OCI-M2 (cell line): Measurements from ENCODE around the gene THEMIS.
"Not testable (repeated sequence)": the region's sequence is repeated elsewhere in the genome, so short reads cannot be mapped to it uniquely, and the experiment has no call there.

Experiments
- DNase-seq: peaks from one replicate; lab custom pipeline; 2025; ENCODE audit not compliant: unreplicated experiment; lab: John Stamatoyannopoulos, UW

Gene THEMIS

DNA sequence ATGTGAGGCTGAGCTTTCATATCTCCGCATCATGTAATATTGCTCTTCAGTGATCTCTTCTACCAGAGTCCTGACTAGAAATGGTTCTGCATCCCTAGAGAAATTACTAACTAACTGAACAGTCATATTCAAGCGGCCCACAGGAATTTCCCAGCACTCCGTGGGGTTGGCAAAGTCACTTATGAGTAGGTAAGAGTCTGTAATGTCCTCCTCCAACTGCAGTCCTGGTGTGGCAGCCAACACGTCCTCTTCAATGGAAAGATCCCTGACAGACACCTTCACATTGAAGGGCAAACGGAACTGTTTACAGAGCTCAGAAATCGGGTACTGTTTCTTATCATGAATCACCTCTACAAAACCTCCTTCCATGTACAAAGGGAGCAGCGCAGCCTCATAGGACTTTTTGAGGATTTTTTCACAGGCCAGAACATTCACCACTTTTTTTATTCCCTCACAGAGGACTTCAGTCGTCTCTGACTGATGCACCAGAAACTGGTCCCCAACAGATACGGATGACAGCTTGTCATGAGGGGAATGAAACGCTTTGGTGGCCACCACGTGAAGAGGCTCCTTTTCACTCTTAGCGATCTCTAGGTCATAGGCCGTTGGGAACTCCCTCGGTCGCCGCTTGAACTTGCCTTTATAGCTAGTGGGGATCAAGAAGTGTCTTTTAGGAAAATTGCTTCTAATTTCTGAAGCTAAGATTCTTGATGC is 87.7 kb downstream of the THEMIS start:
- no peak for DNase-seq

DNA sequence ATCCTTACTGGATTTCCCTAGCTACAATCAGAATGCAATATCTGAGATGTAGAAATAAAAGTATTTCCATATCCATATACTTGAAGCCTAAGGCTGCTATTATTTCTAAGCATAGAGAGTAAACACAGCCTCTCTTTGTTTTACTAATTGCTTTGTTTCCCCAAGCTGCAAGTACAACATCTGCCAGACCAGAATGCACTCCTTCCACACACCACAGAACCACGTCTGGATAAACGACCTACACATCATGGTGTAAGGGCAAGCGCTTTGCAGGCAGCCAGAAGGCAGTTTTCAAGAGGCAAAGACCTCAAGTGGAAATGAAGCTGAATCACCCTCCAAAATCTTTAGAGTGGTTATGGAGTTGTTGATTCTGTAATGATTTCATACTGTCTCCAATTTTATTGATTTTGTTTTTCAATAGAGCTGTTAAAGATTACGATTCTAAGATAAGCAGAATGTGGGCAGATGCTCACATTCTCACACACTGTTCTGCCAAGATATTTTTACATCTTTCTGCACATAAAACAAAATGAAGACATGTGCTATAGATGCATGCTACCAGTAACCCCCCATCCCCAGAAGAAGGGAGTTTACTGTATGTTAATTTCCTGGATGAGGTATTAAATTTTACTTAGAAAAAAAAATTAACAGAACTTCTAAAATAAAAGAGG is 88.8 kb downstream of the THEMIS start:
- DNase-seq = no peak

DNA sequence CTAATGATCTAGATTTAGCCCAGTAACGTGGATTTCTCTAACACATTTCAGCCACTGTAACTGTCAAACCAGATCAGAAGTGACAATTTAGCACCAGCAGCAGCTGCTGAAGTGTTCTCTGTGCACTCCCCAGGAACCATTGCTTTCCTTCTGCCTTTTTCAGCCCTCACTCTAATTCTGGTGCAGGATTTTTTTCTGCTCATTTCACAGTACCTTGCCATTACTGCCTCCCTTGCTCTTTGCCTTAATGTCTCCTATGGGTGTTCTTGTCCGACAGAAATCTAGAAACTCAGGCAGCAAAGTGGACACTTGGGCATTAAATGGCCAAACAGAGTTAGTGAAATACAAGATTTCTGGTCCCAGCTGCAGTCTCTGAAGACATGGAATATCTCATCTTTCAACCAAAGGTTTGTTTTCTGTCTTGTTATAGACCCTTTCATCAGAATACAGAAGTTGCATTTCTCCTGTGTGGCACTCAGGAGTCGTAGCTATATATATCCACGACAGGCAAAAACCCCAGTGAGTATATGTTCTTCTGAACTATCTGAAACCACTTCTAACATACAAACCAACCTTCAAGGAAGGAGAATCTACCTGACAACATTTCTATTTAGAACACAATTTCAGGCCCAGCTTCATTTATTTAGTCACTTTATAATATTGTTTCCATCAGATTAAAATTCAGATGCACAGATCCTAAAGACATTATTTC is 92.9 kb downstream of the THEMIS start:
- no peak for DNase-seq

DNA sequence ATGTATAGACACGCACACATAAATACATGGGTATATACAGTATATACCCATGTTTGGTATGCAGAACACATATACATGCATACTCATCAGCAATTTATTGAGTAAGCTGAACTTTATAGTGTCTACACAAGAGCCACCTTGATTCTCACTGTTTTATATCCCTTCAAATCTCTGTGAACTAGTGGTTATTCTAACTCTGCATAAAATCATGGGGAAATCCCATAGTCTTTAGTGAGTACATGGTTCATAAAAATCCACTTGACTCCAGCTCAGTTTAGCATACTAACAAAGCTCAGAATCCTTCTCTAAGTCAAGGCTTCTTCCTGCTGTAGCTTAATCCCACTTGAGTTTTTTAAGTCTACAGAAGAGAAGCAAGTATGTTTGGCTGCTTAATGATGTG is 104.1 kb downstream of the THEMIS start:
- DNase-seq = no peak

DNA sequence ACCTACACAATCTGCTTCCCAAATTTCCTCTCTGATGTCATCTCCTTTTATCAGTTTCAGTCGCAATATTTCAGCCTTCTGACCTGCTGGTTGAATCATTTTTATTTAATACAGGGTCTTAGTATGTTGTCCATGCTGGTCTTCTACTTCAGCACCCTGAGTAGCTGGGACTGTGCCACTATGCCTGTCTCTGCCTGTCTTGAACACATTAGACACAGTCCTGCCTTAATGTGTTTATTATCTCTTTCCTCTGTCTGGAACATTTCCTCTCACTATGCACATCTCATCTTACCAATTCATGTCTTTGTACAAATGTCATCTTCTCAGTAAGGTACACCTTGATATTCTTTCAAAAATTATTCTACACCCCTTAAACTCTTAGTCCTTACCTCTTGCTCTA is 106.5 kb downstream of the THEMIS start:
- DNase-seq = no peak

DNA sequence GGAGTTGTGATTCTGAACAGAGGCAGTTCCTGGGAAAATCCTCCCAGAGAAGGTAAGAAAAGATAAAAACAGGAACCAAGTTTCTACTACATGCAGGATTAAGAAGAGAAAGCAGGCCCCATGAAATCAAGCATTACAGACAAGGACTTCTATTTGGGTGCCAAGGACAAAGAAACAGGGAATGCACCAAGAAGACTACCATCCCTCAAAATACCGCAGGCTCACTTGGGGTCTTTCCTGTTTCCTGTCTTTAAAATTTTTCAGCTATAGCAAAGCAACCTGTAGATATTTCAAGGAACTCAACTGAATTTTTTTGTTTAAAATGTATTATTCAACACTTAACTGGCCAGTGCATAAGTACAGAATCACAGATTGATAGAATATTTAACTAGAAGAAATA is 107.5 kb downstream of the THEMIS start:
- no peak for DNase-seq

DNA sequence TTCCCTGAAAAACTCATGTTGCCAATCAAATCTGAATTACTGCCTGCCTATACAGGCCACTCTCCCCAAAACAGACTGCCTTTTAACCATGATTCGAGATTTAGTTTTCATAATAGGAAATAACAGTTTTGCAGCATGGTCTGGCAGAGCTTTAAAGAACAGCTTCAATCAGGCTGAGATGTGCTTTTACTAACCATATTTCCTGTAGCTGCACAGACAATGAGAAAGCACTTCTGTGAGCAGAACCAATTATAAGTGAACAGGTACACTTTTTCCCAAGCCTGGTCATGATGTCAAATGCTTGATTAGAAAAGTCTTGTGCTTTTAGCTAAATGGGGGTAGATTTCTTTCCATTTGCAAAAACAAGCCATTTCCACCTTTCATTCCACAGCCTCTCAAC is 108.2 kb downstream of the THEMIS start:
- DNase-seq = no peak

DNA sequence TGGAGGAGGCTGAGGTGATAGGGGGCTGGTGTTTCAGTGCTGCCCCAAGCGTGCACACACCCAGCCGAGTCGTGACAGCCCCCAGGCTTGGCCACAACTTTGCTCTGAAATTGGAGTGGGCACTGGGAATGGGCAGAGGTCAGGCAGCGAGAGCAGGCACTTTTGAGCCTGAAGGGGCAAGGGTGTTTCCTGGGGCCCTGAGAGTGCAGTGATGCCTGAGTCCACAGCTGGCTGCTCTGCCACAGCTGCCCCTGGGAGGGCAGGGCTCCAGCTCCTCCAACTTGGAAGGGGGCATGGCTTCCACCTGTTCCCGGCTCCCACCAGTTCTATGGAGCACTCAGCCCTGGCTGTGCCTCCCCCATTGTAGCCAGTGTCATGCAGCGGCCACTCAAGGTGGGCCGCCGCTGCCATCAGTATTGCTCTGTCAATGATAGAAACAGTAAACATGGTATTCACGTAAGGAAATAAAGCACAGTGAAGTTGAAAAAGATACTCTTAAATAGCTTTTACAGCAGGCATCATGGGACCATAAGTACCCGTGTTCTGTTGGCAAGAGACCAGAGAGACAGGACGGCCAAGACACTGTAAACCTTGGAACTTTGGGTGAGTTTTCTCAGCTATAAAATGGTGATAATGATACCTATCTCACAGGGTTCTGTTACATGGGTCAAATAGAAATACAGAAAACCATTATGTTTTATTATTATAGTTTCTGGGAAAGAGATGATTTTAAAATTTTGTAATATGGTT is 108.9 kb downstream of the THEMIS start:
- no peak for DNase-seq

DNA sequence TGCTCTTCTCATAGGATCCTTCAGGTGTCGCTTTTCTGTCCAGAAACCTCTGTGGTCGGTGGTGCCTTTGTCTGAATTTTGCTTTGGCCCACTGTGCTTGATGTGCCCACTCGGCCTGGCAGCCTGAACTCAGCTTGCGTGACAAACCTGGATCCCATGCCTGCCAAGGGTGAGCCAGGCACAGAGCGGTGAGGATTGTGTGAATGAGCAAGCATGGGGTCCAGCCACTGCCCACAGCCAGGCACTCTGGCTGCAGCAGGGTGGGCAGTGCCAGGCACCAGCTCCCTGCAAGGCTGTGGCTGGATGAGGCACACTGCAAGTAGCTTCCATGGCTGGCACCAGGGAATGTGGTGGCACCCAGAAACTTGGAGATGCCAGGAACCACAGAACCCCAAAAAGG is 110.3 kb downstream of the THEMIS start:
- no peak for DNase-seq

DNA sequence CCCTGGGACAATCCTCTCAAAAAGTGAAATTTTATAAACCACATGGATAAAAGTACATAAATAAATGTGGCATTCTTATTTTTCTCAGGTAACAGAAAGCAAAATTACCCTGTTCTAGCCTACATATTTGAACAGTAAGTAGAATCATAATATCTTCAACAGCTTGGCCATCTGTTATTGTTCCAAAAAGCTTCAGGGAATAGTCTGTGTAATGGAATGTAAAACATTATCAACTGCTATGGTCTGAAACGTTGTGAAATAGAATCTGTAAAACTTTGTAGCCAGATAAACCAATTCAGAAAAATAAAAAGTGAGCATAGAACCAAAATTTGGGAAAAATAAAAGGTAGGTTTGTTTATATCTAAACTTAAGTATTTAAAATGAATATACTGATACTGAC is 114.7 kb downstream of the THEMIS start:
- no peak for DNase-seq

DNA sequence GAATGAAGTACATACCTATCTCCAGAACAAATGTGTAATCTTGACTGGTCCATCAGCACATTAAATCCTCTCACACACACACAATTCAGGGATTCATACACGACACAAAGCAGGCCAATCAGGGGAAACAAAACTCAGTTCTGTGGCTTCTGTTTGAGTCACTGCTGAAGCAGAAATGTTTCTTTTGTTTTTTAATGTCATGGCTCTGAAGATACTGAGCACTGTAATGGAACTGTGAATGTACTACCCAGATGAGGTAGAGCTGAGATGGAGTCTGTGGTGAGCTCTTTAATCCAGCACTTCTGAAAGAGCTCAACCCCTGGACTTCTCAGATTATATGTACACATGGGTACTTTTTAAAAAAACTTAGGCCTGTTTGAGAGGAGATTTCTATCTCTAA is 116.4 kb downstream of the THEMIS start:
- DNase-seq = no peak

DNA sequence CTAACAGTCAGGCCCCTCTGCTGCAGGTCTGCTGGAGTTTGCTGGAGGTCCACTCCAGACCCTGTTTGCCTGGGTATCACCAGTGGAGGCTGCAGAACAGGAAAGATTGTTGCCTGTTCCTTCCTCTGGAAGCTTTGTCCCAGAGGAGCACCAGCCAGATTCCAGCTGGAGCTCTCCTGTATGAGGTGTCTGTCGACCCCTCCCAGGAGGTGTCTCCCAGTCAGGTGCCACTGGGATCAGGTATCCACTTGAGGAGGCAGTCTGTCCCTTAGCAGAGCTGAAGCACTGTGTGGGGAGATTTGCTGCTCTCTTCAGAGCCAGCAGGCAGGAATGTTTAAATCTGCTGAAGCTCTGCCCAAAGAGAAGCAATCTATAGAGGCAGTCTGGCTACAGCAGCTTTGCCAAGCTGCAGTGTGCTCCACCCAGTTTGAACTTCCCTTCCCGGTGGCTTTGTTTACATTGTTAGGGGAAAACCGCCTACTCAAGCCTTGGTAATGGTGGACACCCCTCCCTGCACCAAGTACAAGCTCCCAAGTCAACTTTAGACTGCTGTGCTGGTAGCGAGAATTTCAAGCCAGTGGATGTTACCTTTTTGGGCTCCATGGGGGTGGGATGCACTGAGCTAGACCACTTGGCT is 119.1 kb downstream of the THEMIS start:
- DNase-seq = not testable (repeated sequence)

DNA sequence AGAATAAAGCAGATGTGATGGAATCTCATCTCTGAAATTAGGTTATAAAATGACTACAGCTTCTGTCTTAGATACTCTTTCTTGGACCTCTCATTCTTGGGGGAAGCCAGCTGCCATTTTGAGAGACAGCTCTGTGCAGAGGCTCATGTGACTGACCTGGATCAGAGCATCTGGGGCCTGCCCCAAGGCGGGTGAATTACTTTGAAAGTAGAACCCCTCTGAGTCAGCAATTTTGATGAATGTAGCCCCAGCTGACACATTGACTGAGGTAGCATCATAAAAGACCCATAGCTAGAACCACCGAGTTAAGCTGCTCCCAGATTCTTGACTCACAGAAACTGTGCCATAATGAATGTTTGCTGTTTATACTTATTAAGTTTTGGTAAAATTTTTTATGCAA is 124.5 kb downstream of the THEMIS start:
- DNase-seq = no peak

DNA sequence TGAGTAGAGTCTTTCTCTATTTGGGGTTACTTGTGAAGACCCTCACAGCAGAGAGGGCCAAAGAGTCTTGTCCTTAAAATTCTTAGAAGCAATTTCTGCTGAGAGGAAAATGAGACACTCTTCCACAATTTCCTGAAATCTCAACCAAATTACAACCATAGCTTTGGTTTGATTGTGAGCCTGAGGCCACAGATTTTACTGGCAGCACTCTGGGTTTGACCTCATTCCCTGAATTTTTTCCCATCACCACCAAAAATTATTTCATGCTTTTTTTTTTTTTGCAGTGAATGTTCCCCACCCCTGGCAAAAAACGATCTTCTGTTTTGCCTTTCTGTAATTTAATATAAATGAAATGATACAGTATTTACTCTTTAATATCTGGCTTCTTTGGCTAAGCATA is 125.5 kb downstream of the THEMIS start:
- no peak for DNase-seq

DNA sequence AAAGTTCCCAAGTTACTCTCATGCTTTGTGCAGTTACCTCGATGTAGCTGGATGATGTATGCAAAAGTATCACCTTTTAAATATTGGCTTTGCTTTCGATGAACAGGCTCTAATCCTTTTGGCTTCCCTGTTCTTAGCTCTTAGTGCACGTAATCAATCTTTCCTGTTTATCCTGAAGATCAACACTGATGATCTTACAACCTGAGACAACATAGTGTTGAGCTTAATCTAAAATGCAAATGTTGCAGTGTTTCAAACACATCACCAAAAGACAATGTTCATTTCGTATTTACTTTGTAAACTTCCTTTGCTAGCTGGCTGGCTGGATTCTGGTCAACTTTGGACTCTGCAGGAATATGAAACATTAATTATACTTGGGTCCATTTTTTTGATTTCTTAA is 132.1 kb downstream of the THEMIS start:
- DNase-seq = no peak

DNA sequence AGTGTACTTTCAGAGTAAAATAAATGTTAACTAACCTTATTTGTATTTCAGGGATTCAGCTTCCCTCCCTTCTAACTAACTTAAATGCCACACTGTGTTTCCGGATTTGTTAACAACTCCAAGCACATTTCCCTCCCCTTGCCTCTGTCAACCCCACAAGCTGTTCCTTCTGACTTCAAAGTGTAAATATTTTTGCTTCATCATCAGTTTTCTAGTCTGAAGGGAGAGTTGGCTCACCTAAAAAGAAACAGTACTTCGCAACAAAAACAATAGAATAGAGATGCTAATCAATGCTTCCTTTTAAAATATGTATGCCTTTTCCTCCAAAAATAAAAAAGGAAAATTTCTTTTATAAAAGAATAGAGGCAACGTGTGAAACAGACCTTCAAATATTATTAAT is 132.6 kb downstream of the THEMIS start:
- DNase-seq = no peak

DNA sequence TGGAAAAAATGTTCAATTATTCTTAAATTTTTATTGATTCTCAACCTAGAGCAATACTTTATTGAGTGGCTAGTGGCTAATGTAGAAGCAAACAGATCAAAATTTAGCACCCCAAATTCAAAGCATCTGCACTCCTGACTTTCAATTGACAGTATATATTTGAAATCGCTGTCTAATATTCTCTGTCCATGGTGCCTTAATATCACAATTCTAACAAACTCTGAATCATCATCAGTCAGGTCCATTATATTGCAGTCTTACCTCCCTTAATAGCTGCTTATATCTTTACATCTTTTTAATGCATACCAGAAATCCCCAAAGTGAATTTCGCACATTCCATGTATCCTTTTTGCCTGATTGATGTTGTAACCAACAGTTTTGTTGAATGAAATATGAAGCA is 134.9 kb downstream of the THEMIS start:
- DNase-seq = no peak

DNA sequence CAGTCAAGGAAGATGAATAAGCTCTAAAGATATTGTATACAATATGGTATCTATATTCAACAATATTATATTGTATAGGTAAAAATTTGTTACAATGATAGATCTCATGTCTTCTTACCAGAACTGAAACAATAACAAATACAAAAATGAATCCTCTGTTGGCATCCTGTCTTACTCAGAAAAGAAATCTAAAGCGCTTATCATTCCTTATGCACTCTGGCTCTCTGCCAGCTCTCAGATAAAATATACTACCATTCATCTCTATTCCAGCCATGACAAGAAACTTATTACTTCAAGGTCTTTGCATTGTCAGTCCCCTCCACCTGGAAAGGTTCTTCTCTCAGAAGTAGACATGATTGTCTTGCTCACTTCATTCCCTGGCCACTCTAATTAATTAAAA is 138.6 kb downstream of the THEMIS start:
- no peak for DNase-seq

DNA sequence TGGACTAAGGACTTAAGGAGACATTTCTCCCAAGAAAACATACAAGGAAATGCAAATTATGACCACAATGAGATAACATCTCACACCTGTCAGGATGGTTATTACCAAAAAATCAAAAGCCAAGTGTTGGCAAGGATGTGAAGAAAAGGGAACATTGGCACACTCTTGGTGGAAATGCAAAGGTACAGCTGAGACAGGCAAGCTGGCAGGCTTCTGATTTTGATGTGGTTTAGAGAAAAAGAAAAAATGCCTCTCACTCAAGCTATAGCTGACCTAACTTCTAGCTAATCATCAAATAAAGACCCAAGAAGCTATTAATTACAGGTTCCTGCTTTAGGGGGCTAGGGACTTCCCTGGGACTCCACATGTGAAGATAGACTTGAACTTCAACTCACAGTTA is 139.8 kb downstream of the THEMIS start:
- DNase-seq = no peak

DNA sequence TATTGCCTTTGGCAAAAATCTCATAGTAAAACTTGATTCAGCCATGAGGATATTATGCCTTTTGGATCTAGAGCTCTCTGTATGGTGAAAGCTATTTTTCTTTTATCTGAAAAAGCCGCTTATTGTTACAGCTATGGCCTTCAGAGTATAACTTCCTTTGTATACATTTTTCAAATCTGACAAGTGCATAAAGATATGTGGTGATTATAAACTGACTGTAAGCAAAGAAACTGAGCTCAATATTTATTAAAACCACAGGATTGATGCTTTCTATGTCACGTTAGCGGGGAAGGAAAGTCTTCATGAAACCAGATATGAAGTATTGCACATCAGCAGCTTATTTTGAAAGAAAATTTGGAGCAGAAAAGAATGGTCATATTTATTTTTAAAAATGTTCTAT is 151.8 kb downstream of the THEMIS start:
- no peak for DNase-seq

DNA sequence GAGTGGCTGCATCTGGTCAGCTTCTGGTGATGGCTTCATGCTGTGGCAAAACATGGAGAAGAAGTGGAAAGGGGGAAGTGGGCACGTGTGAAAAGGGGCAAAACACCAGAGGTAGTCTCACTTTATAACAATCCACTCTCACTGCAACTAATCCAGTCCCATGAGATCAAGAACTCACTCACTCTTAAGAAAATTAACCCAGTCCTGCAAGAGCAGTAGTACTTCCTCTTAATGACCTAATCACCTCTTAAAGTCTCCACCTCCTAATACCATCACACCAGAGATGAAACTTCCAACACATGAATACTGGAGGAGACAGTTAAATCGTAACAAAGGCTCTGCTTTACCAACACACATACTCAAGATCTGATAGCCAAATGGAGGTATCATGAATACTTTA is 152.6 kb downstream of the THEMIS start:
- DNase-seq = no peak
